Measurements from ENCODE around the gene DSCAM. TPM values are rescaled to one million over a fixed set of nuclear protein-coding genes. Genes with fewer than 3 reads are reported as not detected.

Gene DSCAM
- polyA plus RNA-seq, 1 experiment: 0.10 TPM

DNA sequence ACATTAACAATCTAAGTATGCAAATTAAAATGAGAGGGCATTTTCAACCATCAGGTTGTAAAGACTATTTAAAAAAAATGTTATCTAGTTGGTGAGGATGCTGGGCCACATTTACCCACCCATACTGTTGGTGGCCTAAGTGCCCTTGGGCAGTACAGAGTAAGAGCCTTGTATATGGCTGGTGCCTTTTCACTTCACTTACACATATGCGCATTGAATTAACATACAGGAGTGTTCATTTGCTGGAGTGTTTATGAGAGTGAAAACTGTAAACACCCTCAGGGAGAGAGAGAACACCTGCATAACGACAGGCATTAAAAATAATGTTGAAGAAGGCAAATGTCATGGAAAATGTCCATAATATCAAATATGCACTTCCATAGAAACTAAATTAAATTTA lies 552.6 kb downstream of the DSCAM start:
- CTCF ChIA-PET: interaction anchor here (0.6 kb wide), 1 partner anchor 21 kb away, joined by 3 read pairs; no protein-coding TSS in a partner anchor
- H3K27me3 ChIP-seq (ENCODE audit: control insufficient read depth, insufficient read depth, low read length): no peaks in the 10 kb centered on the region
- no peak overlapping the region for H3K4me3 ChIP-seq (ENCODE audit: low read depth, low read length)
- TF ChIP-seq, protein P1, sequence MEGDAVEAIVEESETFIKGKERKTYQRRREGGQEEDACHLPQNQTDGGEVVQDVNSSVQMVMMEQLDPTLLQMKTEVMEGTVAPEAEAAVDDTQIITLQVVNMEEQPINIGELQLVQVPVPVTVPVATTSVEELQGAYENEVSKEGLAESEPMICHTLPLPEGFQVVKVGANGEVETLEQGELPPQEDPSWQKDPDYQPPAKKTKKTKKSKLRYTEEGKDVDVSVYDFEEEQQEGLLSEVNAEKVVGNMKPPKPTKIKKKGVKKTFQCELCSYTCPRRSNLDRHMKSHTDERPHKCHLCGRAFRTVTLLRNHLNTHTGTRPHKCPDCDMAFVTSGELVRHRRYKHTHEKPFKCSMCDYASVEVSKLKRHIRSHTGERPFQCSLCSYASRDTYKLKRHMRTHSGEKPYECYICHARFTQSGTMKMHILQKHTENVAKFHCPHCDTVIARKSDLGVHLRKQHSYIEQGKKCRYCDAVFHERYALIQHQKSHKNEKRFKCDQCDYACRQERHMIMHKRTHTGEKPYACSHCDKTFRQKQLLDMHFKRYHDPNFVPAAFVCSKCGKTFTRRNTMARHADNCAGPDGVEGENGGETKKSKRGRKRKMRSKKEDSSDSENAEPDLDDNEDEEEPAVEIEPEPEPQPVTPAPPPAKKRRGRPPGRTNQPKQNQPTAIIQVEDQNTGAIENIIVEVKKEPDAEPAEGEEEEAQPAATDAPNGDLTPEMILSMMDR (IDR thresholded peaks at IDR 0.05; ENCODE audit: insufficient read depth, low read depth, low read length): no peak
- no peak for DNase-seq (ENCODE audit: low read depth)
- H3K36me3 ChIP-seq (ENCODE audit: control insufficient read depth, insufficient read depth, low read length): no peaks in the 10 kb centered on the region
- POLR2A ChIA-PET: no interaction called here

DNA sequence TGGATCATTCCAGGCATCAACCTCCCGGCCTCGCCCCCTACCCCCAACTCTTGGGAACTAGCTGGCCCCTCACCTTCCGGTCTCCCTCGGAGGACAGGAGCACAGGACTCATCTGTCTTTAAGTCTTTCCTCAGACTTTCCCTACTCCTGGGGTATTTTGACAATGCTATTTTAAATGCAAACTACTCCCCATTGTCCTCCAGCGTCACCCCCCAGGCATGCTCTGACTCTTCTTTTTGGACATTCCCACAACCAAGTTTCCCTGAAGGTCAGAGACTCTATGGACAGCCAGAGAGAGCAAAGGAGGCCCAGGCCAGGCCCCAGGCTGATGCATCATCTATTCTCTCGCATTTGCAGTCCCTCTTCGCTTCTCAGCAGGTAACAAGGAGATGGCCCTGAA lies 555.4 kb downstream of the DSCAM start:
- TF ChIP-seq, protein P1 (IDR thresholded peaks at IDR 0.05; ENCODE audit: insufficient read depth, low read depth, low read length): no peak
- ChIA-PET CTCF (no interaction called here), POLR2A (no interaction called here)
- H3K36me3 ChIP-seq (ENCODE audit: control insufficient read depth, insufficient read depth, low read length): no peaks in the 10 kb centered on the region
- H3K27me3 ChIP-seq (ENCODE audit: control insufficient read depth, insufficient read depth, low read length): no peaks in the 10 kb centered on the region
- no peak overlapping the region for H3K4me3 ChIP-seq (ENCODE audit: low read depth, low read length)
- DNase-seq (ENCODE audit: low read depth): no peak

DNA sequence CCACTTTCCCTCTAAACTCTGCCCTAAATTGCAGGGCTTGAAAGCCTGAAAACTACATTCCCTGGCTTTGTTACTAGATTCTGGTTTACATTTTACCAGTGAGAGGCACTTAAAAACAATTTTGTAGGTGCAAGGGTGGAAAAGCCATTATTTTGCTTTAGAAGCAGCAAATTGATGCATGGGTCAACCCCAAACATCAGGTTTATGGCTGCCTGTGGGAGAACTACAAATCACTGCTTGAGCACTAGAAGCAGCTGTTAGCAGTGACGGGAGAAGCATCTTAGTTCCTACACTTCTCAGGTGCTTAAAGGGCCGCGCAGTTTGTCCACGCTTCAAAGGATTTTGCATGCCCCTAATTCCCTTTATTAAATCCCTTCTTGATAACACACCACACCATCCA lies 562.5 kb downstream of the DSCAM start:
- DNase-seq (ENCODE audit: low read depth): no peak
- H3K4me3 ChIP-seq (ENCODE audit: low read depth, low read length): no peak overlapping the region
- ChIA-PET CTCF (no interaction called here), POLR2A (no interaction called here)
- TF ChIP-seq, protein P1 (IDR thresholded peaks at IDR 0.05; ENCODE audit: insufficient read depth, low read depth, low read length): no peak
- H3K27me3 ChIP-seq (ENCODE audit: control insufficient read depth, insufficient read depth, low read length): no peaks in the 10 kb centered on the region
- no peaks in the 10 kb centered on the region for H3K36me3 ChIP-seq (ENCODE audit: control insufficient read depth, insufficient read depth, low read length)

DNA sequence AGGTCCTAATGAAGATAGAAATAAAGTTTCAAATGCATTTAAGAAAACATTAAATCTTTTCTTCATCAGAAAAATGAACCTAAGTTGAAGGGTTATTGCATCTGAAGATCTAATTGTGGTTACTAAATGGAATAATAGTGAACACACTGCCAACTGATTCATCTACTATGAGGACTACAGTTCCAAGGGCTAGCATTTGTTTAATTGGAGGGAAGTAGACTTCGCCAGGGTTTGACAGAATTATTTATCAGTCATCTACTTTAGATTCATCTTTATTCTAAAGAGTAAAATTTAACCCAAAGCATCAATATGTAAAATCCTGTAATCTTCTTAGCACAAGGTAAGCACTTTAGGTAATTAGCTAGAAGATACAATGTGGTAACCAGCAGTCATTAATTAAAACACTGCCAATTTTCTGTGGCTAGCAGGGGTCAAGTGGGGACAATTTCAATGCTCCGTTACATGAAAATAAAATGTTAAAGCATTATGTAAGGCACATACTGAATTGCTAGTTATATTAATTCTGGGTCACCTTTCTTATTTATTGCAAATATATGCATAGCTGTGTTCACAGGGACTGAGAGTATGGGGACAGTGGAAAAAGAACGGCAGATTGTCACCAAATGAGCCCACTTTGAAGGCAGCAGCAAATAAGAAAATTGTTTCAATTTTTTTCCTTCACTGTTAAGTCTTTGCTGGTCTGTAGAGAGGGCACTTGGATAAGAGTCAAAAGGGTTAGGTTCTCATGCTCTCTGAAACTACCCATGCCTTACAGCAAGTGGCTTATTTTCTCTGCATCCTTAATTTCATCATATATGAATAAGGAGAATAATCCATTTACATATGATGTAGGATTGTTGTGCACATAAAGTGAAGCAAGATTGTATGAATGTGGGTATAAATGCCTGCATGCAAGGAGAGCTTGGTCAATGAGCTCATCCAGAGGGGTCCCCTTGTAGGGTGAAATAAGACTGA lies 563.8 kb downstream of the DSCAM start:
- ChIA-PET POLR2A (no interaction called here), CTCF (no interaction called here)
- no peaks in the 10 kb centered on the region for H3K27me3 ChIP-seq (ENCODE audit: control insufficient read depth, insufficient read depth, low read length)
- TF ChIP-seq, protein P1 (IDR thresholded peaks at IDR 0.05; ENCODE audit: insufficient read depth, low read depth, low read length): no peak
- no peak for DNase-seq (ENCODE audit: low read depth)
- no peaks in the 10 kb centered on the region for H3K36me3 ChIP-seq (ENCODE audit: control insufficient read depth, insufficient read depth, low read length)
- H3K4me3 ChIP-seq (ENCODE audit: low read depth, low read length): no peak overlapping the region

DNA sequence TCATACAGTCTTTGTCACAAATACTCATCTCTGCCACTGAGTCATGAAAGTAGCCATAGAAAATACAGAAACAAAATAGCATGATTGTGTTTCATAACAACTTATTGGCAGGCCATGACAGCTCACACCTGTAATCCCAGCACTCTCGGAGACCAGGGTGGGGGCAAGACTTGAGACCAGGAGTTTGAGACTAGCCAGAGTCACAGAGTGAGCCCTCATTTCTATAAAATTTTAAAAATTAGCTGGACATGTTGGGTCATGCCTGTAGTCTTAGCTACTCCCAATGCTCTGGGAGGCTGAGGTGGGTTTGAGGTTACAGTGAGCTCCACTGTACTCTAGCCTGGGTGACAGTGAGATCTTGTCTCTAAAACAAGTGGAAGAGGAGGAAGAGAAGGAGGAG lies 568.6 kb downstream of the DSCAM start:
- CTCF ChIA-PET: no interaction called here

More for the DNA sequence above, 568.6 kb downstream of the DSCAM start:
- Histone ChIP-seq H3K27me3 (ENCODE audit: control insufficient read depth, insufficient read depth, low read length) (no peaks in the 10 kb centered on the region), H3K36me3 (ENCODE audit: control insufficient read depth, insufficient read depth, low read length) (no peaks in the 10 kb centered on the region), H3K4me3 (ENCODE audit: low read depth, low read length) (no peak overlapping the region)
- no peak for DNase-seq (ENCODE audit: low read depth)
- POLR2A ChIA-PET: no interaction called here
- TF ChIP-seq, protein P1 (IDR thresholded peaks at IDR 0.05; ENCODE audit: insufficient read depth, low read depth, low read length): no peak
